SK-N-SH (cell line): Measurements from ENCODE around the gene RRBP1. TPM values are rescaled to one million over a fixed set of nuclear protein-coding genes. Genes with fewer than 3 reads are reported as not detected.
A peak's percentile ranks its signal among the peaks of the same experiment; 100 is the strongest.

Experiments
- CTCF ChIA-PET: fragments of 300-600, 350-600 bp; formaldehyde crosslinking; extraction: SDS; loops from one replicate; lab custom pipeline; 2021; lab: Yijun Ruan, JAX
- POLR2A ChIA-PET: fragments of 350-600 bp; sonication (Branson Sonifier 250); formaldehyde crosslinking; extraction: SDS; loops from one replicate; lab custom pipeline; 2020; ENCODE audit warnings: antibody characterized with exemption, inconsistent platforms; lab: Yijun Ruan, JAX
- DNase-seq: peaks from one replicate; pipeline ENCODE4 v3.0.0; 2012
- H2AFZ ChIP-seq: fragments of 200-600 bp; sonication (generic); 2 replicates; pipeline ENCODE4 v1.8.1; 2016; ENCODE audit warnings: antibody characterized with exemption, mild to moderate bottlenecking, low read depth
- H3F3A ChIP-seq: fragments of 200-600 bp; sonication (generic); replicated peaks from 2 replicates; pipeline ENCODE3; 2016; ENCODE audit warnings: antibody characterized with exemption, mild to moderate bottlenecking; ENCODE audit not compliant: insufficient read depth
- H3K27ac ChIP-seq, 2 experiments: fragments of 200-500 bp in 1 of 2; fragments of 200-600 bp in 1 of 2; sonication (Bioruptor generic) in 1 of 2; sonication (generic), shearing (Covaris generic) in 1 of 2; 2 replicates each; pipeline versions ENCODE4 v1.5.1 to v1.6.1; 2014 to 2016; ENCODE audit warnings: low read depth in 2 of 2, inconsistent platforms in 1 of 2, low read length in 1 of 2, mild to moderate bottlenecking in 1 of 2, mixed read lengths in 1 of 2
- H3K27me3 ChIP-seq: fragments of 200-600 bp; sonication (generic), shearing (Covaris generic); 2 replicates; pipeline ENCODE4 v1.6.1; 2016; ENCODE audit warnings: mixed run types; ENCODE audit not compliant: insufficient read depth
- H3K36me3 ChIP-seq, 2 experiments: fragments of 200-500 bp in 1 of 2; fragments of 200-600 bp in 1 of 2; sonication (Bioruptor generic) in 1 of 2; sonication (generic) in 1 of 2; replicated peaks in 1 of 2; 2 replicates each; pipeline versions ENCODE3 to v1.5.1; 2014 to 2016; ENCODE audit warnings: low read length in 1 of 2, mild to moderate bottlenecking in 1 of 2; ENCODE audit not compliant: insufficient read depth in 2 of 2, control insufficient read depth in 1 of 2
- H3K4me1 ChIP-seq, 2 experiments: fragments of 200-500 bp in 1 of 2; fragments of 200-600 bp in 1 of 2; sonication (Bioruptor generic) in 1 of 2; sonication (generic), shearing (Covaris generic) in 1 of 2; 2 replicates each; pipeline versions ENCODE4 v1.5.1 to v1.6.1; 2014 to 2016; ENCODE audit warnings: low read depth in 1 of 2, low read length in 1 of 2, mixed run types in 1 of 2; ENCODE audit not compliant: insufficient read depth in 2 of 2, control insufficient read depth in 1 of 2
- H3K4me2 ChIP-seq: fragments of 200-600 bp; sonication (generic), shearing (Covaris generic); 2 replicates; pipeline ENCODE4 v1.6.1; 2017; ENCODE audit warnings: mixed run types
- H3K4me3 ChIP-seq, 2 experiments: fragments of 200-500 bp in 1 of 2; fragments of 200-600 bp in 1 of 2; sonication (Bioruptor generic) in 1 of 2; sonication (generic), shearing (Covaris generic) in 1 of 2; 2 replicates each; pipeline versions ENCODE4 v1.5.1 to v1.8.1; 2014 to 2016; ENCODE audit warnings: low read depth in 2 of 2, inconsistent platforms in 1 of 2, low read length in 1 of 2, mild to moderate bottlenecking in 1 of 2, mixed read lengths in 1 of 2, moderate library complexity in 1 of 2
- H3K79me2 ChIP-seq: fragments of 200-600 bp; sonication (generic); 2 replicates; pipeline ENCODE4 v1.8.1; 2017; ENCODE audit warnings: mild to moderate bottlenecking; ENCODE audit not compliant: insufficient read depth
- H3K9ac ChIP-seq: fragments of 200-600 bp; sonication (generic); 2 replicates; pipeline ENCODE4 v1.6.1; 2017; ENCODE audit warnings: mixed run types
- H3K9me2 ChIP-seq: fragments of 200-600 bp; sonication (generic); 2 replicates; pipeline ENCODE4 v1.6.1; 2017; ENCODE audit warnings: mixed run types
- H3K9me3 ChIP-seq: fragments of 200-600 bp; sonication (generic); 2 replicates; pipeline ENCODE4 v1.6.1; 2017; ENCODE audit warnings: mixed run types, mild to moderate bottlenecking, moderate library complexity
- H4K20me1 ChIP-seq: fragments of 200-600 bp; sonication (generic); 2 replicates; pipeline ENCODE4 v1.6.1; 2017; ENCODE audit warnings: mild to moderate bottlenecking, mixed run types; ENCODE audit not compliant: insufficient read depth
- CHD2 ChIP-seq: fragments of 150-350 bp; IDR thresholded peaks from 2 replicates; pipeline ENCODE4 v1.6.1; 2018; ENCODE audit warnings: low read length; ENCODE audit not compliant: partially characterized antibody
- ELF1 ChIP-seq: IDR thresholded peaks from 2 replicates; pipeline ENCODE4 v1.4.0; 2012
- EZH2phosphoT487 ChIP-seq: fragments of 200-600 bp; sonication (generic); IDR thresholded peaks from 2 replicates; pipeline ENCODE4 v1.6.1; 2017; ENCODE audit warnings: low read depth, mixed run types, mild to moderate bottlenecking, antibody characterized with exemption, moderate library complexity, borderline replicate concordance
- FOSL2 ChIP-seq: IDR thresholded peaks from 2 replicates; pipeline ENCODE4 v1.4.0; 2012; ENCODE audit warnings: low read depth, mild to moderate bottlenecking, moderate library complexity, borderline replicate concordance
- FOXJ3 ChIP-seq: sonication (generic); formaldehyde crosslinking; IDR thresholded peaks from 2 replicates; pipeline ENCODE4 v1.5.1; 2020; ENCODE audit warnings: mild to moderate bottlenecking, missing genetic modification reagents
- GABPA ChIP-seq: IDR thresholded peaks from 2 replicates; pipeline ENCODE4 v1.4.0; 2012; ENCODE audit warnings: low read depth, mild to moderate bottlenecking
- GATA2 ChIP-seq: sonication (generic); formaldehyde crosslinking; IDR thresholded peaks from 2 replicates; pipeline ENCODE4 v1.5.0; 2020; ENCODE audit warnings: mild to moderate bottlenecking, missing genetic modification reagents
- JUND ChIP-seq: IDR thresholded peaks from 2 replicates; pipeline ENCODE4 v1.4.0; 2012
- PBX3 ChIP-seq: IDR thresholded peaks from 2 replicates; pipeline ENCODE4; 2012
- POLR2AphosphoS5 ChIP-seq: IDR thresholded peaks from 2 replicates; pipeline ENCODE4 v1.6.1; 2012; ENCODE audit warnings: low read depth, low read length
- RAD21 ChIP-seq: IDR thresholded peaks from 2 replicates; pipeline ENCODE4 v1.6.1; 2012; ENCODE audit warnings: mild to moderate bottlenecking, low read length
- RCOR1 ChIP-seq: fragments of 150-350 bp; IDR thresholded peaks from 2 replicates; pipeline ENCODE4 v1.6.1; 2017; ENCODE audit warnings: antibody characterized with exemption, low read length
- SIN3A ChIP-seq: IDR thresholded peaks from 2 replicates; pipeline ENCODE4 v1.6.1; 2012; ENCODE audit warnings: low read depth, mild to moderate bottlenecking, low read length, moderate library complexity, borderline replicate concordance
- TEAD4 ChIP-seq: IDR thresholded peaks from 2 replicates; pipeline ENCODE4 v1.4.0; 2012; ENCODE audit warnings: mild to moderate bottlenecking, borderline replicate concordance; ENCODE audit not compliant: insufficient read depth
- WGBS: methylation state at CpG from one replicate; pipeline ENCODE4 v1.1.6; 2017; ENCODE audit warnings: low lambda C conversion rate; 5-methylcytosine and 5-hydroxymethylcytosine counted together
- polyA plus RNA-seq, 3 experiments: library from polyadenylated mRNA; depleted of rRNA; stranded (reverse); fragments of >200 nt; gene quantifications; 2 replicates each; pipeline ENCODE4 v1.2.3, GENCODE V29; 2012
- TF ChIP-seq, protein P1 (sequence below): IDR thresholded peaks from 2 replicates; pipeline ENCODE4 v1.6.1; 2012; ENCODE audit warnings: mild to moderate bottlenecking, low read depth, low read length, moderate library complexity
- TF ChIP-seq, protein P2 (sequence below): fragments of 150-350 bp; IDR thresholded peaks from 2 replicates; pipeline ENCODE4 v1.6.1; 2017; ENCODE audit warnings: antibody characterized with exemption, low read length, low read depth, borderline replicate concordance

Gene RRBP1
- polyA plus RNA-seq, 1 of the 3 experiments (the other 2 are of a cell fraction): 50.2 TPM

GRCh38 chr20:17566345-17566744 is 115.7 kb downstream of the RRBP1 start:
- Histone ChIP-seq H3K9me3 (no peaks in the 10 kb centered on the region), H3K9ac (no peak overlapping the region), H3K36me3 (no peaks in the 10 kb centered on the region), H3K4me1 (peaks cover 0 to 10% of the 10 kb centered on the region in 2 experiments; a peak in 1 of 4 replicates), H3K4me3 (no peak overlapping the region), H3K9me2 (no peaks in the 10 kb centered on the region), H2AFZ (no peak overlapping the region), H4K20me1 (peaks cover 11% of the 10 kb centered on the region), H3F3A (peaks cover 33% of the 10 kb centered on the region), H3K27me3 (no peaks in the 10 kb centered on the region), H3K4me2 (no peak overlapping the region)
- 95% methylated on average over 3 of the region's 3 CpGs for WGBS
- no peak for DNase-seq
- CTCF ChIA-PET: interaction anchor here (1.3 kb wide), 1 partner anchor 430 kb away, joined by 3 read pairs; no protein-coding TSS in a partner anchor
- TF ChIP-seq ELF1: no peak
- TF ChIP-seq EZH2phosphoT487: no peak
- TF ChIP-seq SIN3A: no peak
- TF ChIP-seq PBX3: no peak
- TF ChIP-seq GATA2 (CRISPR knock-in tag): no peak
- TF ChIP-seq FOXJ3: no peak
- TF ChIP-seq JUND: no peak
- no peak for TF ChIP-seq FOSL2
- TF ChIP-seq CHD2: no peak
- TF ChIP-seq RAD21: no peak
- no peak for TF ChIP-seq GABPA
- TF ChIP-seq RCOR1: no peak
- TF ChIP-seq, protein P1, sequence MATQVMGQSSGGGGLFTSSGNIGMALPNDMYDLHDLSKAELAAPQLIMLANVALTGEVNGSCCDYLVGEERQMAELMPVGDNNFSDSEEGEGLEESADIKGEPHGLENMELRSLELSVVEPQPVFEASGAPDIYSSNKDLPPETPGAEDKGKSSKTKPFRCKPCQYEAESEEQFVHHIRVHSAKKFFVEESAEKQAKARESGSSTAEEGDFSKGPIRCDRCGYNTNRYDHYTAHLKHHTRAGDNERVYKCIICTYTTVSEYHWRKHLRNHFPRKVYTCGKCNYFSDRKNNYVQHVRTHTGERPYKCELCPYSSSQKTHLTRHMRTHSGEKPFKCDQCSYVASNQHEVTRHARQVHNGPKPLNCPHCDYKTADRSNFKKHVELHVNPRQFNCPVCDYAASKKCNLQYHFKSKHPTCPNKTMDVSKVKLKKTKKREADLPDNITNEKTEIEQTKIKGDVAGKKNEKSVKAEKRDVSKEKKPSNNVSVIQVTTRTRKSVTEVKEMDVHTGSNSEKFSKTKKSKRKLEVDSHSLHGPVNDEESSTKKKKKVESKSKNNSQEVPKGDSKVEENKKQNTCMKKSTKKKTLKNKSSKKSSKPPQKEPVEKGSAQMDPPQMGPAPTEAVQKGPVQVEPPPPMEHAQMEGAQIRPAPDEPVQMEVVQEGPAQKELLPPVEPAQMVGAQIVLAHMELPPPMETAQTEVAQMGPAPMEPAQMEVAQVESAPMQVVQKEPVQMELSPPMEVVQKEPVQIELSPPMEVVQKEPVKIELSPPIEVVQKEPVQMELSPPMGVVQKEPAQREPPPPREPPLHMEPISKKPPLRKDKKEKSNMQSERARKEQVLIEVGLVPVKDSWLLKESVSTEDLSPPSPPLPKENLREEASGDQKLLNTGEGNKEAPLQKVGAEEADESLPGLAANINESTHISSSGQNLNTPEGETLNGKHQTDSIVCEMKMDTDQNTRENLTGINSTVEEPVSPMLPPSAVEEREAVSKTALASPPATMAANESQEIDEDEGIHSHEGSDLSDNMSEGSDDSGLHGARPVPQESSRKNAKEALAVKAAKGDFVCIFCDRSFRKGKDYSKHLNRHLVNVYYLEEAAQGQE: no peak
- TF ChIP-seq, protein P2, sequence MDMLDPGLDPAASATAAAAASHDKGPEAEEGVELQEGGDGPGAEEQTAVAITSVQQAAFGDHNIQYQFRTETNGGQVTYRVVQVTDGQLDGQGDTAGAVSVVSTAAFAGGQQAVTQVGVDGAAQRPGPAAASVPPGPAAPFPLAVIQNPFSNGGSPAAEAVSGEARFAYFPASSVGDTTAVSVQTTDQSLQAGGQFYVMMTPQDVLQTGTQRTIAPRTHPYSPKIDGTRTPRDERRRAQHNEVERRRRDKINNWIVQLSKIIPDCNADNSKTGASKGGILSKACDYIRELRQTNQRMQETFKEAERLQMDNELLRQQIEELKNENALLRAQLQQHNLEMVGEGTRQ: no peak
- no peak for TF ChIP-seq TEAD4
- no peak for TF ChIP-seq POLR2AphosphoS5
- TF ChIP-seq, all 33 proteins: peak for 0
- H3K27ac ChIP-seq: peak overlapping the region in 1 of 2 experiments; percentile 80; a peak in 1 of 4 replicates
- POLR2A ChIA-PET: interaction anchor here (0.6 kb wide), 1 partner anchor 1516 kb away, joined by 3 read pairs; no protein-coding TSS in a partner anchor
- H3K79me2 ChIP-seq: peaks cover 19% of the 10 kb centered on the region
